Measurements from ENCODE around the gene FUBP1.
"Not testable (repeated sequence)": the region's sequence is repeated elsewhere in the genome, so short reads cannot be mapped to it uniquely, and the experiment has no call there.

The FUBP1 gene

DNA sequence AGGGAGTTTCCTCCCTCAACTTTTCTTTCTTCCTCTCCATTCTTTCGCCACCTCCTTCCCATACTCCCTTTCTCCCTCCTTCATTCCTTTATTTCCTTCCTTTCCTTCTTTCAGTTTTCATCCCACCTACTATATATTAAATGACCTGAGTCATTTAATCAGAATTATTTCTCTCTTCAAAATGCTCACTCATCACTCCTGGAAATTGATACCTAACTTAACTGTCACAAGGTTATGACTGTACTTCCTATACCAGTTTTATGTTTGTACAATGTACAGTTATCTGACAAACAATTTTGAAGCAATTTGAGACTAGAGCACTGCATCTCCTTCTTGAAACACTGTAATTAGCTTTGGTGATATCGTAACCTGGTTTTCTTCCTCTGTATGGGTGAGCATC lies 49.1 kb downstream of the FUBP1 start:
- no peak overlapping the region for H3K4me3 ChIP-seq (replicated peaks; ENCODE audit: low read depth, low read length)
- TF ChIP-seq, protein P1, sequence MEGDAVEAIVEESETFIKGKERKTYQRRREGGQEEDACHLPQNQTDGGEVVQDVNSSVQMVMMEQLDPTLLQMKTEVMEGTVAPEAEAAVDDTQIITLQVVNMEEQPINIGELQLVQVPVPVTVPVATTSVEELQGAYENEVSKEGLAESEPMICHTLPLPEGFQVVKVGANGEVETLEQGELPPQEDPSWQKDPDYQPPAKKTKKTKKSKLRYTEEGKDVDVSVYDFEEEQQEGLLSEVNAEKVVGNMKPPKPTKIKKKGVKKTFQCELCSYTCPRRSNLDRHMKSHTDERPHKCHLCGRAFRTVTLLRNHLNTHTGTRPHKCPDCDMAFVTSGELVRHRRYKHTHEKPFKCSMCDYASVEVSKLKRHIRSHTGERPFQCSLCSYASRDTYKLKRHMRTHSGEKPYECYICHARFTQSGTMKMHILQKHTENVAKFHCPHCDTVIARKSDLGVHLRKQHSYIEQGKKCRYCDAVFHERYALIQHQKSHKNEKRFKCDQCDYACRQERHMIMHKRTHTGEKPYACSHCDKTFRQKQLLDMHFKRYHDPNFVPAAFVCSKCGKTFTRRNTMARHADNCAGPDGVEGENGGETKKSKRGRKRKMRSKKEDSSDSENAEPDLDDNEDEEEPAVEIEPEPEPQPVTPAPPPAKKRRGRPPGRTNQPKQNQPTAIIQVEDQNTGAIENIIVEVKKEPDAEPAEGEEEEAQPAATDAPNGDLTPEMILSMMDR (IDR thresholded peaks at IDR 0.05; ENCODE audit: low read length, missing control alignments): no peak
- DNase-seq (ENCODE audit: low read depth): no peak

DNA sequence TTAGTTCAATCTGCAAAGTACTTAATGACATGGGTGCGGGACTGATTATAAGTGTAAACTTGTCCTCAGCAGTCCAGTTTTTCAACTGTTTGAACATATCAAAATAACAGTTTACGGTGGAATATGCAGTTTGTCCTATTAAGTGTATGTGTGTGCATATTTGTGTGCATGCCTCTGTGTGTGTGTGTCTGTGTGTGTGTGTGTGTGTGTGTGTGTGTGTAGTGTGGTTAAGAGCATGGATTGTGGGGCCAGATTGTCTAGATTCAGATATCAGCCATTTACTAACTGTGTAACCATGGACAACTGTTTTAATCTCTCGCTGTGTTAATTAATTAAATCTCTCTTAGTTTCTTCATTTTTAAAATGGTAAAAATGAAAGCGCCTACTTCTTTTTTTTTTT lies 51.5 kb downstream of the FUBP1 start:
- H3K4me3 ChIP-seq (replicated peaks; ENCODE audit: low read depth, low read length): no peak overlapping the region

DNA sequence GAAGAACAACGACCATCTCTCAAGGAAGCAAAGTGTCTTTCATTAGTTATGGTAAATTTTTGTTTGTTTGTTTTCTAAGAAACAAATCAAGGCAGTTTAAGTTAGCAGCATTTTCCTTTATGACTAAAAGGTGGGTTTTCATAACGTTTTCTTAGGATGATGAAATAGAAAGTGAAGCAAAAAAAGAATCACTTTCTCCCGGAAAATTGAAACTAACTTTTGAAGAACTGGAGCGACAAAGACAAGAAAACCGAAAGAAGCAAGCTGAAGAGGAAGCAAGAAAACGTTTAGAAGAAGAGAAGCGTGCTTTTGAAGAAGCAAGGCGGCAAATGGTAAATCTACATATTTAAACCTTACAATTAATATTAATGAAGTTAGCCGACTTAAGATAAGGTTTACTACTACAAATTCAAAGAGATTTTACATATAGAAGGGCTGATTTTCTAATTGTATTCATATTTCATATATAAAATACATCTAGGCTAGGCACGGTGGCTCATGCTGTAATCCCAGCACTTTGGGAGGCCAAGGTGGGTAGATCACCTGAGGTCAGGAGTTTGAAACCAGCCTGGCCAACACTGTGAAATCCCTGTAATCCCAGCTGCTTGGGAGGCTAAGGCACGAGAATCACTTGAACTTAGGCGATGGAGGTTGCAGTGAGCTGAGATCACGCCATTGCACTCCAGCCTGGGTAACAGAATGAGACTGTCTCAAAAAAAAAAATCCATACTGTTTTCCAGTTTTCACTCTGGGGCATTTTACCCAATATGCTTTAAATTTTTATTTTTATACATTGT lies 52.1 kb downstream of the FUBP1 start:
- no peak overlapping the region for H3K4me3 ChIP-seq (replicated peaks; ENCODE audit: low read depth, low read length)
- DNase-seq (ENCODE audit: low read depth): no peak
- TF ChIP-seq, protein P1 (IDR thresholded peaks at IDR 0.05; ENCODE audit: low read length, missing control alignments): no peak

More for the DNA sequence above, 51.5 kb downstream of the FUBP1 start:
- no peak for DNase-seq (ENCODE audit: low read depth)
- TF ChIP-seq, protein P1 (IDR thresholded peaks at IDR 0.05; ENCODE audit: low read length, missing control alignments): no peak

DNA sequence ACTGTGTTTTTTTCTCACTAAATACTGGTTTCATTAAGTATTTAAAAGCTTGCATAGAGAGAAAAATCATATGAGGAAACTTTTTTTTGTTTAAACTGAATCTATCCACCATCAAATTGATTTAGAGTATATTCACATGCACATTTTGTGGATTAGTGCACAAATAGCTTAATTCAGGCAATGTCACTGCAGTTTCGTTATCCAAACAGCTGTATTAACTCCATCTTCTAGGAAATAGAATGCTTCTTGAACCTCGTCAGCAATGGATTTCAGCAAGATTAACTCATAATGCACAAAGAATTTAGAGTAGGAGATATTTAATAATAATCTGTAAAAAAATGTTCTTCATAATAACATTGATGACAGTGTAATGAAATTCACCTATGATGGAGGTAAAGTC lies 52.9 kb downstream of the FUBP1 start:
- TF ChIP-seq, protein P1 (IDR thresholded peaks at IDR 0.05; ENCODE audit: low read length, missing control alignments): no peak
- no peak for DNase-seq (ENCODE audit: low read depth)
- H3K4me3 ChIP-seq (replicated peaks; ENCODE audit: low read depth, low read length): no peak overlapping the region

DNA sequence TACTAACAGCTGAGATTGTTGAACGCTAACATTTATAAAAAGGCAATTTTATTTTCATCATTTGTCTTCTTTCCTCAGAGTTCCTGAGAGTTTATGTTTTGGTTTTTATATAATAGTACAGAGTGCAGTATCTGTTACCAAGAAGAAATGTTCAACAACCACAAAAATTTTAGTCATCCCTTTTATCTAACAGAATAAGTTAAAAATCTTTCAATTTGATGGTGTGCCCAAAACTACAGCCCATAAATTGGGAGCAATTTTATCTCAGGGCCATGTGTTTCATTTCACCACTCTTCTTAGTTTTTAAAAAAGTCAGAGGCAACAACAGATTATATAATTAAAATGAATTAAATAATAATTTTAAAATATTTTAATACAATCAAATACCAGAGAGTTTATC lies 53.4 kb downstream of the FUBP1 start:
- DNase-seq (ENCODE audit: low read depth): peak; percentile 41

DNA sequence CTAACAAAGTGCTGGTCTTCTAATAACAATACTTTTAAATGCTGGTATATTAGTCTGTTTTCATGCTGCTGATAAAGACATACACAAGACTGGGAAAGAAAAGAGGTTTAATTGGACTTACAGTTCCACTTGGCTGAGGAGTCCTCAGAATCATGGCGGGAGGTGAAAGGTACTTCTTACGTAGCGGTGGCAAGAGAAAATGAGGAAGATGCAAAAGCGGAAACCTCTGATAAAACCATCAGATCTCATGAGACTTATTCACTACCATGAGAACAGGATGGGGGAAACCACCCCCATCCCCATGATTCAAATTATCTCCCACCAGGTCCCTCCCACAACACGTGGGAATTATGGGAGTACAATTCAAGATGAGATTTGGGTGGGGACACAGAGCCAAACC lies 60.0 kb downstream of the FUBP1 start:
- DNase-seq (ENCODE audit: low read depth): not testable (repeated sequence)

More for the DNA sequence above, 53.4 kb downstream of the FUBP1 start:
- no peak overlapping the region for H3K4me3 ChIP-seq (replicated peaks; ENCODE audit: low read depth, low read length)
- TF ChIP-seq, protein P1 (IDR thresholded peaks at IDR 0.05; ENCODE audit: low read length, missing control alignments): no peak

DNA sequence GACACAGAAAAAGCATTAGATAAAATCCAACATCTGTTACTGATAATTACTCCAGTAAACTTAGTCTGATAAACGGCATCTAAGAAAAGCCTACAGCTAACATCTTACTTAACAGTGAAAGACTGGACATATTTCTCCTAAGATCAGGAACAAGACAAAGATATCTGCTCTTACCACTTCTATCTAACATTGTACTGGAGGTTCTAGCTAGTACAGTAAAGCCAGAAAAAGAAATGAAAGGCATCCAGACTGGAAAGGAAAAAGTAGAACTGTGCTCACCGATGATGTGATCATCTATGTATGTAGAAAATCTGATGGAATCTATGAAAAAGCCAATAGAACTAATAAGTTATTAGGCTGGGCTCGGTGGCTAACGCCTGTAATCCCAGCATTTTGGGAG lies 68.8 kb downstream of the FUBP1 start:
- DNase-seq (ENCODE audit: low read depth): no peak
- TF ChIP-seq, protein P1 (IDR thresholded peaks at IDR 0.05; ENCODE audit: low read length, missing control alignments): no peak
- no peak overlapping the region for H3K4me3 ChIP-seq (replicated peaks; ENCODE audit: low read depth, low read length)

More for the DNA sequence above, 60.0 kb downstream of the FUBP1 start:
- H3K4me3 ChIP-seq (replicated peaks; ENCODE audit: low read depth, low read length): not testable (repeated sequence)
